ENCODE data around the gene TMC1.

DNA sequence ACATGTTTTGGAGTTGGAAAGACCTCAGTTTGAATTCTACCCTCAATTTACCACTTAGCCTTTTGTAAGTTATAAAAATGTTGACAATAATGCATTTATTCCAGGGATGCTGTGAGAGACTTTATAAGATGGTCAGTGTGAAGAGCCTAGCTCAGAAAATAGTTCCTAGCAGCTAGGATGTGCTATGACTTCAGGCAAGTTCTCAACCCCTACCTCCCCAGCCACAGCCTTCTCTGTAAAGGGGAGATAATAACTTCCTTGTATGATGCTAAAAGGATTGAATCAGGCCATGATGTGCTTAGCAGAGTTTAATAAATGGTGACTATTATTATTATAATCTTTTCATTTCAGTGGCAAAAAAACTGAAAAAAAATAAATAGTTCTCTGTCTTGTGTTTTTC is 353.8 kb downstream of the TMC1 start:
- TF ChIP-seq, protein P1, sequence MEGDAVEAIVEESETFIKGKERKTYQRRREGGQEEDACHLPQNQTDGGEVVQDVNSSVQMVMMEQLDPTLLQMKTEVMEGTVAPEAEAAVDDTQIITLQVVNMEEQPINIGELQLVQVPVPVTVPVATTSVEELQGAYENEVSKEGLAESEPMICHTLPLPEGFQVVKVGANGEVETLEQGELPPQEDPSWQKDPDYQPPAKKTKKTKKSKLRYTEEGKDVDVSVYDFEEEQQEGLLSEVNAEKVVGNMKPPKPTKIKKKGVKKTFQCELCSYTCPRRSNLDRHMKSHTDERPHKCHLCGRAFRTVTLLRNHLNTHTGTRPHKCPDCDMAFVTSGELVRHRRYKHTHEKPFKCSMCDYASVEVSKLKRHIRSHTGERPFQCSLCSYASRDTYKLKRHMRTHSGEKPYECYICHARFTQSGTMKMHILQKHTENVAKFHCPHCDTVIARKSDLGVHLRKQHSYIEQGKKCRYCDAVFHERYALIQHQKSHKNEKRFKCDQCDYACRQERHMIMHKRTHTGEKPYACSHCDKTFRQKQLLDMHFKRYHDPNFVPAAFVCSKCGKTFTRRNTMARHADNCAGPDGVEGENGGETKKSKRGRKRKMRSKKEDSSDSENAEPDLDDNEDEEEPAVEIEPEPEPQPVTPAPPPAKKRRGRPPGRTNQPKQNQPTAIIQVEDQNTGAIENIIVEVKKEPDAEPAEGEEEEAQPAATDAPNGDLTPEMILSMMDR (IDR thresholded peaks at IDR 0.05; ENCODE audit: low read depth, low read length): no peak
- TF ChIP-seq POLR2A (IDR thresholded peaks at IDR 0.05; ENCODE audit: extremely low read depth, insufficient read length) (no peak), MYC (IDR thresholded peaks at IDR 0.05; ENCODE audit: low read depth, low read length) (no peak)
- TF ChIP-seq, protein P2, sequence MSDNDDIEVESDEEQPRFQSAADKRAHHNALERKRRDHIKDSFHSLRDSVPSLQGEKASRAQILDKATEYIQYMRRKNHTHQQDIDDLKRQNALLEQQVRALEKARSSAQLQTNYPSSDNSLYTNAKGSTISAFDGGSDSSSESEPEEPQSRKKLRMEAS (IDR thresholded peaks at IDR 0.05; ENCODE audit: low read depth, low read length): no peak

Measured in NB4 (cell line).